Retina (tissue), 1 donor: Measurements from ENCODE around the gene SRPK2.
"Not testable (repeated sequence)": the region's sequence is repeated elsewhere in the genome, so short reads cannot be mapped to it uniquely, and the experiment has no call there.

Source experiments
- DNase-seq: peaks from one replicate; pipeline ENCODE4 v3.0.0-alpha.2; 2016

The SRPK2 gene

GRCh38 chr7:105336009-105336408 is 52.7 kb downstream of the SRPK2 start:
- no peak for DNase-seq

GRCh38 chr7:105332661-105333060 is 56.1 kb downstream of the SRPK2 start:
- not testable (repeated sequence) for DNase-seq

- no peak for DNase-seq
Observed at GRCh38 chr7:105330526-105330925, 58.2 kb downstream of the SRPK2 start.

GRCh38 chr7:105327201-105327600 is 61.5 kb downstream of the SRPK2 start:
- DNase-seq, result no peak

- DNase-seq, result peak; percentile 11
Observed at GRCh38 chr7:105325216-105325904, 63.4 kb downstream of the SRPK2 start.

- DNase-seq, result not testable (repeated sequence)
Observed at GRCh38 chr7:105324606-105325005, 64.1 kb downstream of the SRPK2 start.

GRCh38 chr7:105323366-105323765 is 65.4 kb downstream of the SRPK2 start:
- DNase-seq, result no peak

- DNase-seq, result no peak
Observed at GRCh38 chr7:105322655-105323277, 66.0 kb downstream of the SRPK2 start.

- no peak for DNase-seq
Observed at GRCh38 chr7:105321754-105322455, 66.8 kb downstream of the SRPK2 start.

- DNase-seq, result no peak
Observed at GRCh38 chr7:105320896-105321295, 67.8 kb downstream of the SRPK2 start.

GRCh38 chr7:105319578-105319977 is 69.1 kb downstream of the SRPK2 start:
- DNase-seq, result no peak

GRCh38 chr7:105316578-105317344 is 72.0 kb downstream of the SRPK2 start:
- no peak for DNase-seq

- no peak for DNase-seq
Observed at GRCh38 chr7:105315357-105315756, 73.4 kb downstream of the SRPK2 start.

GRCh38 chr7:105309235-105310169 is 79.2 kb downstream of the SRPK2 start:
- peak; percentile 21 for DNase-seq

- DNase-seq, result no peak
Observed at GRCh38 chr7:105307163-105307672, 81.5 kb downstream of the SRPK2 start.

- no peak for DNase-seq
Observed at GRCh38 chr7:105306298-105306748, 82.4 kb downstream of the SRPK2 start.

GRCh38 chr7:105305633-105306032 is 83.1 kb downstream of the SRPK2 start:
- no peak for DNase-seq

- no peak for DNase-seq
Observed at GRCh38 chr7:105304040-105304895, 84.5 kb downstream of the SRPK2 start.

- not testable (repeated sequence) for DNase-seq
Observed at GRCh38 chr7:105300587-105300986, 88.1 kb downstream of the SRPK2 start.

- DNase-seq, result no peak
Observed at GRCh38 chr7:105298439-105298894, 90.3 kb downstream of the SRPK2 start.

GRCh38 chr7:105297985-105298384 is 90.7 kb downstream of the SRPK2 start:
- DNase-seq, result no peak
